Naive thymus-derived CD8-positive, alpha-beta T cell (primary cell): Measurements from ENCODE around the gene FYTTD1. TPM values are rescaled to one million over a fixed set of nuclear protein-coding genes. Genes with fewer than 3 reads are reported as not detected.

Experiments
- ATAC-seq, 2 donors: fragments of 150-1000 bp; cut with Tn5 transposase in 1 of 2; sonication (Bioruptor Pico), chemical (Tn5 transposase) in 1 of 2; 1 replicate in 1 of 2; 2 replicates in 1 of 2; pipeline ENCODE4 v1.10.0; 2021; ENCODE audit warnings: mild to moderate bottlenecking in 2 of 2, moderate library complexity in 2 of 2
- POLR2A ChIA-PET: fragments of 350-600 bp; sonication (Branson Sonifier 250); formaldehyde crosslinking; loops from one replicate; lab custom pipeline; 2021; ENCODE audit warnings: antibody characterized with exemption; lab: Charles Lee
- DNase-seq, 10 donors: peaks; one replicate each; pipeline versions ENCODE4 v3.0.0 to v3.0.0-alpha.2; 2020 to 2022
- H3K27ac Mint-ChIP-seq, 10 donors: one replicate each; pipeline ENCODE4 v1.8.0; 2020 to 2022; ENCODE audit warnings: mild to moderate bottlenecking in 10 of 10, mixed read lengths in 10 of 10, moderate library complexity in 4 of 10, inconsistent platforms in 1 of 10
- H3K27me3 Mint-ChIP-seq, 5 donors: one replicate each; pipeline ENCODE4 v1.8.0; 2021 to 2022; ENCODE audit warnings: mixed read lengths in 5 of 5
- H3K36me3 Mint-ChIP-seq, 3 donors: one replicate each; pipeline ENCODE4 v1.8.0; 2020 to 2022; ENCODE audit warnings: mixed read lengths in 3 of 3, mild to moderate bottlenecking in 2 of 3, inconsistent platforms in 1 of 3
- H3K4me1 Mint-ChIP-seq, 4 donors: one replicate each; pipeline ENCODE4 v1.8.0; 2021 to 2022; ENCODE audit warnings: mixed read lengths in 4 of 4
- H3K4me3 Mint-ChIP-seq, 10 donors: one replicate each; pipeline ENCODE4 v1.8.0; 2020 to 2022; ENCODE audit warnings: mild to moderate bottlenecking in 10 of 10, mixed read lengths in 10 of 10, moderate library complexity in 6 of 10, inconsistent platforms in 1 of 10
- H3K9me3 Mint-ChIP-seq, 9 donors: one replicate each; pipeline ENCODE4 v1.8.0; 2020 to 2022; ENCODE audit warnings: mixed read lengths in 9 of 9, mild to moderate bottlenecking in 3 of 9, inconsistent platforms in 1 of 9, moderate library complexity in 1 of 9
- polyA plus RNA-seq, 3 donors: library from polyadenylated mRNA; unstranded; fragments of 300-500 nt; fragmentation: Illumina TruSeq; gene quantifications; one replicate each; pipeline ENCODE4 v1.2.3, GENCODE V29; 2021
- total RNA-seq, 8 experiments: library from RNA in 2 of 8; stranded (reverse) in 2 of 8; gene quantifications; one replicate each; pipeline ENCODE4 v1.2.3 and lab custom pipeline; 2021 to 2026

FYTTD1 gene
- total and polyA plus RNA-seq, 5 experiments from 2014 or later: 66.4 to 123 (median 93.5) TPM

GRCh38 chr3:197811343-197811742 is 61.7 kb downstream of the FYTTD1 start:
- Mint-ChIP-seq H3K27me3 (no peaks in the 10 kb centered on the region), H3K4me1 (peaks cover 16 to 47% (median 41%) of the 10 kb centered on the region in 4 donors), H3K4me3 (no peak overlapping the region), H3K36me3 (peaks cover 3 to 19% (median 7%) of the 10 kb centered on the region in 3 donors), H3K9me3 (no peaks in the 10 kb centered on the region), H3K27ac (peak overlapping the region in 1 of 10 donors; percentile 34)
- ATAC-seq (no peak), DNase-seq (no peak)
- POLR2A ChIA-PET: interaction anchor here (1.1 kb wide), 1 partner anchor 18 kb away, joined by 3 read pairs; no protein-coding TSS in a partner anchor

- Mint-ChIP-seq H3K4me1 (peaks cover 12 to 26% (median 20%) of the 10 kb centered on the region in 4 donors), H3K4me3 (no peak overlapping the region), H3K27ac (no peak overlapping the region), H3K27me3 (no peaks in the 10 kb centered on the region), H3K9me3 (no peaks in the 10 kb centered on the region), H3K36me3 (peaks cover 0 to 23% (median 3%) of the 10 kb centered on the region in 3 donors)
- no peak for DNase-seq
- ATAC-seq: no peak
- POLR2A ChIA-PET: no interaction called here
These were observed 64.7 kb downstream of the FYTTD1 start for GRCh38 chr3:197814372-197814771.

- peaks cover 0 to 7% (median 2%) of the 10 kb centered on the region in 4 donors for H3K4me1 Mint-ChIP-seq
- H3K27me3 Mint-ChIP-seq: no peaks in the 10 kb centered on the region
- H3K9me3 Mint-ChIP-seq: no peaks in the 10 kb centered on the region
- DNase-seq (no peak), ATAC-seq (no peak)
- POLR2A ChIA-PET: interaction anchor here (0.5 kb wide), 1 partner anchor 45 kb away, joined by 4 read pairs; no protein-coding TSS in a partner anchor
- H3K4me3 Mint-ChIP-seq: no peak overlapping the region
- peaks cover 7 to 60% (median 16%) of the 10 kb centered on the region in 3 donors for H3K36me3 Mint-ChIP-seq
- H3K27ac Mint-ChIP-seq: peak overlapping the region in 8 of 10 donors; percentile 8 to 90 (median 76)
These were observed 71.1 kb downstream of the FYTTD1 start for GRCh38 chr3:197820550-197821335.

- POLR2A ChIA-PET: no interaction called here
- H3K9me3 Mint-ChIP-seq: no peaks in the 10 kb centered on the region
- no peak for DNase-seq
- no peak for ATAC-seq
- no peak overlapping the region for H3K4me3 Mint-ChIP-seq
- H3K4me1 Mint-ChIP-seq: no peaks in the 10 kb centered on the region
- peak overlapping the region in 1 of 10 donors; percentile 26 for H3K27ac Mint-ChIP-seq
- no peaks in the 10 kb centered on the region for H3K27me3 Mint-ChIP-seq
- H3K36me3 Mint-ChIP-seq: peaks cover 9 to 79% (median 38%) of the 10 kb centered on the region in 3 donors
These were observed 79.8 kb downstream of the FYTTD1 start for GRCh38 chr3:197829397-197830045.

- Mint-ChIP-seq H3K4me3 (no peak overlapping the region), H3K4me1 (no peaks in the 10 kb centered on the region), H3K27ac (no peak overlapping the region), H3K27me3 (no peaks in the 10 kb centered on the region), H3K36me3 (peaks cover 9 to 81% (median 37%) of the 10 kb centered on the region in 3 donors), H3K9me3 (no peaks in the 10 kb centered on the region)
- no peak for ATAC-seq
- DNase-seq: no peak
- POLR2A ChIA-PET: no interaction called here
These were observed 80.8 kb downstream of the FYTTD1 start for GRCh38 chr3:197830308-197830966.

- Mint-ChIP-seq H3K27ac (no peak overlapping the region), H3K4me3 (no peak overlapping the region), H3K9me3 (no peaks in the 10 kb centered on the region), H3K36me3 (peaks cover 9 to 82% (median 38%) of the 10 kb centered on the region in 3 donors), H3K27me3 (no peaks in the 10 kb centered on the region), H3K4me1 (no peaks in the 10 kb centered on the region)
- no peak for ATAC-seq
- no peak for DNase-seq
- POLR2A ChIA-PET: no interaction called here
These were observed 81.3 kb downstream of the FYTTD1 start for GRCh38 chr3:197830967-197831313.

GRCh38 chr3:197833930-197834715 is 84.4 kb downstream of the FYTTD1 start:
- DNase-seq: no peak
- H3K9me3 Mint-ChIP-seq: no peaks in the 10 kb centered on the region
- no peaks in the 10 kb centered on the region for H3K27me3 Mint-ChIP-seq
- no peak for ATAC-seq
- peaks cover 9 to 75% (median 29%) of the 10 kb centered on the region in 3 donors for H3K36me3 Mint-ChIP-seq
- POLR2A ChIA-PET: no interaction called here
- no peak overlapping the region for H3K4me3 Mint-ChIP-seq
- H3K27ac Mint-ChIP-seq: no peak overlapping the region
- H3K4me1 Mint-ChIP-seq: no peaks in the 10 kb centered on the region

GRCh38 chr3:197835509-197835908 is 85.8 kb downstream of the FYTTD1 start:
- no peaks in the 10 kb centered on the region for H3K4me1 Mint-ChIP-seq
- H3K27ac Mint-ChIP-seq: peak overlapping the region in 1 of 10 donors; percentile 68
- no peak for DNase-seq
- ATAC-seq: no peak
- H3K4me3 Mint-ChIP-seq: no peak overlapping the region
- POLR2A ChIA-PET: no interaction called here
- no peaks in the 10 kb centered on the region for H3K27me3 Mint-ChIP-seq
- no peaks in the 10 kb centered on the region for H3K9me3 Mint-ChIP-seq
- peaks cover 9 to 77% (median 29%) of the 10 kb centered on the region in 3 donors for H3K36me3 Mint-ChIP-seq

- H3K4me1 Mint-ChIP-seq: no peaks in the 10 kb centered on the region
These were observed 86.6 kb downstream of the FYTTD1 start for GRCh38 chr3:197836244-197836643.

More at GRCh38 chr3:197836244-197836643, 86.6 kb downstream of the FYTTD1 start:
- H3K27me3 Mint-ChIP-seq: no peaks in the 10 kb centered on the region
- POLR2A ChIA-PET: no interaction called here
- DNase-seq: no peak
- no peak overlapping the region for H3K4me3 Mint-ChIP-seq
- ATAC-seq: no peak
- H3K27ac Mint-ChIP-seq: no peak overlapping the region
- no peaks in the 10 kb centered on the region for H3K9me3 Mint-ChIP-seq
- peaks cover 9 to 79% (median 24%) of the 10 kb centered on the region in 3 donors for H3K36me3 Mint-ChIP-seq

Other genes with a start within 250 kb of the FYTTD1 start
- 10 to 100 TPM; 77.7 to 79.0 TPM for gene BDH1, start 193.9 kb upstream of the FYTTD1 start, total RNA-seq
- 10 to 100 TPM; 19.1 to 30.9 (median 26.6) TPM for gene BDH1, start 193.9 kb upstream of the FYTTD1 start, polyA plus RNA-seq
- gene RUBCN, start 13.0 kb upstream of the FYTTD1 start, total RNA-seq: 10 to 100 TPM; 63.8 to 70.3 TPM
- gene RUBCN, start 13.0 kb upstream of the FYTTD1 start, polyA plus RNA-seq: 10 to 100 TPM; 20.3 to 23.6 (median 21.7) TPM
- 10 to 100 TPM; 70.2 to 81.8 TPM for gene LRCH3, start 41.4 kb downstream of the FYTTD1 start, total RNA-seq
- gene LRCH3, start 41.4 kb downstream of the FYTTD1 start, polyA plus RNA-seq: 10 to 100 TPM; 11.7 to 20.4 (median 16.6) TPM
- gene RPL35A, start 200.3 kb downstream of the FYTTD1 start, total RNA-seq: 1,000 to 10,000 TPM; 1,870 to 1,893 TPM
- 1,000 to 10,000 TPM; 2,221 to 2,647 (median 2,624) TPM for gene RPL35A, start 200.3 kb downstream of the FYTTD1 start, polyA plus RNA-seq
- 10 to 100 TPM; 11.0 to 13.2 TPM for gene LMLN, start 210.3 kb downstream of the FYTTD1 start, total RNA-seq
- 1 to 10 TPM; 3.3 to 4.9 (median 3.9) TPM for gene LMLN, start 210.3 kb downstream of the FYTTD1 start, polyA plus RNA-seq